Stimulated activated CD8-positive, alpha-beta memory T cell treated with anti-CD3 and anti-CD28 coated beads, Interleukin-15, amount 100 ng/mL, for 1 hour (primary cell): ENCODE results near the gene QKI.

Experiments used
- DNase-seq: peaks from one replicate; pipeline ENCODE4 v3.0.0-alpha.2; 2020; ENCODE audit warnings: low read depth

The QKI gene

DNA sequence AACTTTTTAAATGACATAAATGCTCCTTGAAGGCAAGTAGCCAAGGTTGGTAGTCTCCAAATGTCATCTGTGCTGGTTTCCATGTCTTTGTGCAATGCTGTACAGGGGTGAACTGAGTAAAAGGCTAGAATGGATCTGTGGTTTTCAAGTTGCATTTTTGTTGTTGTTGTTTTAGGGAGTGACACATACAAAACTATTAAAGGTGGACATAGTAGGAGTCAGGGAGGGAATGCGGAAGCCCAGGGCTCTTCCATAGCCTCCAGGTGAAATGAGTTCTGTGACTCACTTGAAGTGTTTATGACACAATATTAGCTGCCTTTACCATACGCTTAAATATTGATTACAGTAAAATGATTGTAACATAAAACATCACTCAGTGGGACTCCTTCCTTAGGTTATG is 22.5 kb upstream of the QKI start:
- DNase-seq = no peak

DNA sequence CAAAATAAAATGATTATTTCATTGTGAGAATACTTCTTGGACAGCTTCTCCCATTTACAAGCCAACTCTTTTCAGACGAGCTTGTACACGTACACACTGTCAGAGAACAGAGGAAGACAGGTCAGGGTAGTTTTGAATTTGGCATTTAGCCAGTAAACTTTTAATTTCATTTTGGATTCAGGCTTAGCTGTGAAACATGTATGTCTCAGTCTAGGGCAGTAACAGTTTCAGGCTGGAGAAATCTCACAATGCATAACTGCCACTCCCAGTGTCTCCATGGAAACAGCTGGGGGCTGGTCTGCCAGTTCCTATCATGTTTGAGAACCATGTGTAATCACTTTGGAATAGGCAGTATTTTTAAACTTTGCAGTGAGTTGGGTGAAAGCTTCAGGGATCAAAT is 22.0 kb upstream of the QKI start:
- DNase-seq = no peak

DNA sequence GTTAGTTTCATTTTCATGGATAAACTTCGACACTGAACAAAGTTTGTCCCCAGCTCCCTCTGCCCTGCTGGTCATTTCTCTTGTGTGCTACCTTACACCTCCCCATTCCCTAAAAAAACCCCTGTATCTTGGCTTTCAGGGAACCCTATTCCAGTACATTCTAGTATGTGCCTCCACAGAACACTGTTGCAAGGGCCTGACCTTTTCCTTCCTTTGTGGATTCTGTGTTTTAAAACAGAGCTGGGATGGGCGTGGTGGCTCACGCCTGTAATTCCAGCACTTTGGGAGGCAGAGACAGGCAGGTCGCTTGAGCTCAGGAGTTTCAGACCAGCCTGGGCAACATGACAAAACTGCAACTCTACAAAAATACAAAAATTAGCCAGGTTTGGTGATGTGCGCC is 20.6 kb upstream of the QKI start:
- DNase-seq = no peak

DNA sequence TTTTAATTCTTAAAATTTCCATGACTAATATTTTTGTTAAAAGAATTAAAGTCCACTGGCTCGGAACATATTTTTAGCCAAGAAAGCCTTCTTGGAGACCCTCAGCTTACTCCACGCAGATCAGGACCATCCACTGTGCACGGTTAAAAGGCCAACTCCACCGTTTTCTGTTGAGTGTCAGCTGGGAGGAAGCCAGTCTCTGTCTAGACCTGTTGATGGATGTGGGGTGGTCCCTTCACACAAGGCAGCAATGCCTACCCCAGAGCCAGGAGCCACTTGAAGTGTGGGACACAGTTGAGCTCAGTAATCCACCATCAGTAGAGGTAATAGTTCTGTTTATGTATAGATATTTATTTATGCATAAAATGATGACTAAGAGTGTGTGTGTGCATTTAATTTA is 19.9 kb upstream of the QKI start:
- DNase-seq = no peak

DNA sequence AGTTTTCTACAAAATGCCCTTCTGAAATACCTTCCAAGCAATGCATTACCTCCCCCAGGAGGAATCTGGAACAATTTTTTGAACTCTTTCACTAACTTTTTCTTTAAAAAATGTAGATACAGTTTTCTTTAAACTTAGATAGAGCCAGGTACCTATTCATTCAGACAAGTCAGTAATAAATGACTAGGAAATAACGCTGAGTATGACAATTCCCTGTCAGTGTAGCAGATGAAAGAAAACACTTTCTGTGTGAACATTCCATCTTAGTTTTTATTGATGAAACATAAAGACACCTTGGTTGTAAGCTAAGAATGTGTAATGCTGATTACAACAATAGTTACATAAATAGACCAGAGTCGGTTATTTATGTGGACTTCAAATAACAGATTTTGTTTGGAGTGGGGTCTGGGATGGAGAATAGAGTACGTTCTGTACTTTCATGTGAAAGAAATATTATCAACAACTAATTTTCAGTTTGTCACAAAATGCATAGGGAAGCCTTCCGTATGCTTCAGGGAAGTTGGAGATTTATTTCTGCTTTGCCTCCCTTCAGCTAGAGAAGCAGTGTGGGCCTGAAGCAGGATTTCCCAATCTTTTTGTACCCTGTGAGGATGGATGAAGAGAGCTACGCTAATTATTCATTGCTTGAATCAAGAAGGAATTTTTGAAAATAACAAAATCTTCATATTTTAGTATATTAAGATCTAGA is 19.2 kb upstream of the QKI start:
- no peak for DNase-seq

DNA sequence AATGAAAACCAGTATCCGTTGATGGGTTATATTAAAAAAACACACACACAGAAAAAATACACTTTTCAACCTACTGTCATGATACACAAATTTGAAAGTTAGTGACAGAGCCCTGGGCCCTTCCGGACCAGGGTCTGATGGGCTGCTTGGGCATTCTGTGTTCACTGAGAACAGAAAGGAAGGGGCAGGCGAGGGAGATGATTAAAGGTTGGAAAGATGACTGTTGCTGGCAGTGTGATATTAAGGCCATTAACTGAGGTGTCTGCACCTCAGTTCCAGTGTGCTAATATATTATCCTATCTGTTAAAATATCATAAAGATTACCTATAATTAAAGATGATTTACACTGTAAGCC is 18.7 kb upstream of the QKI start:
- DNase-seq = no peak

DNA sequence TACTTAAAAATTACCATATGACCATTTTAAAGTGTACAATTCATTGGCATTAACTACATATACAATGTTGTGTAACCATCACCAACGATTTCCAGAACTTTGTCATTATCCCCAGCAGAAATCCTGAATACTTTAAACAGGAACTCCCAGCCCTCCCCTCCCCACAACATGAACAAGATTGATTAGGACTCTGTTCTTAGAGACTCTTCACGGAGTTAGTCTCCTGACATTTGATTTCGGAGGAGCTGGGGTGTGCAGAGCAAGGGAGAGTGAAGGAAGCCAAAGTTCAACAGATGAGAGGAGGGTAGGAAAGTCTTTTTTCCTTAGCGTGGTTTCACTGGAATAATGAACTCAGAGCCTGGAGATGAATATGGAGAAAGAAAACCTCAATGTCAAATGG is 17.2 kb upstream of the QKI start:
- DNase-seq = no peak

DNA sequence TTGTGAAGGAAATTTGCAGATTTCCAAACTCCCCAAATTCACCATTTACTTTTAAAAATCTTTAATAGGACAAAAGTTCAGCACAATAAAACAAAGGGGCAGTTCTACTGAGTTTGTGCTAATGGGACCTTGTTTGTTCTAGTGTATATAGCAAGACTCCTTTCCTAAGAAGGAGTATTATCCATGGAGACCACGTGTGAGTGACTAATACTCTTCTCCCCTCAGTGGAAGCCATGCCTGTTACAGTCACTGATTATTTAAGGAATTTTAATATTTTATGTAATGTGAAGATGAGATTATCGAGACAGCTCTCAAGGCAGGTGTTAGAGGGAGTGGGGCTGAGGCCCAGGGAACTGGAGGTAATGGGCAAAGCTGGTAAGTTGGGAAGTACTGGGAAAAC is 16.4 kb upstream of the QKI start:
- DNase-seq = no peak

DNA sequence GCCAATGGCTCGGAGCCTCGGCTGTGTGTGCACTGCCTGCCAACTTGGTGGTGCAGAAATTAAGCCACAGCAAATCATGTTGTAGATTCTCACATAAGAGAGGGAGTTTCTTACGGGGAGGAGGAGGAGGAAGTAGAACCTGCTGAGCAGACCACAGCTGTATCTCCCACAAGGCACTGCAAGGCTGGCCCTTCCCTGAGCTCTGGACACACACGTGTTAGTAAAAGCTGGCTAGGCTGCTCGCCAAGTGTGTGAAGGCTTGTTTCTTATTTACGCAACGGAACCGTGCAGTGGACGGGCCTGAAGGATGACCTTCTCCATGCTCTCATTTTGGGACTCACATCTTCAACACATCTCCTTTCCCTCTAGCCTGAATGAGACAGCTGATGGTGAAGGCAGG is 15.7 kb upstream of the QKI start:
- DNase-seq = no peak

DNA sequence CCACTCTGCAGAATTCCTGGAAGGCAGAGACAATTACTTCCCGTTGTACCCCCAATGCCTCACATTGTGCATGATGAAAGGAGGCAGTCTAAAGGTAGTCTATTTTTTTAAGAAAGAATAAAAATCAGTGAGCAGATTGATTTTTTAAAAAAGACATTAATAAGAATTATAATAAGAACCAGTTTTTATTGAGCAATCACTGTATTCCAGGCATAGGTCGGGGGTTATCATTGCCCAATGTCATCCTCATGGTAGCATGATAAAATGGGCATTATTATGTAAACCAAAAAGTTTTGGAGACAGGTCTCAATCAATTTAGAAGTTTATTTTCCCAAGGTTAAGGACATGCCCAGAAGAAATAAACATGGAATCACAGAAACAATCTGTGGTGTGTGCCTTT is 14.0 kb upstream of the QKI start:
- DNase-seq = no peak

DNA sequence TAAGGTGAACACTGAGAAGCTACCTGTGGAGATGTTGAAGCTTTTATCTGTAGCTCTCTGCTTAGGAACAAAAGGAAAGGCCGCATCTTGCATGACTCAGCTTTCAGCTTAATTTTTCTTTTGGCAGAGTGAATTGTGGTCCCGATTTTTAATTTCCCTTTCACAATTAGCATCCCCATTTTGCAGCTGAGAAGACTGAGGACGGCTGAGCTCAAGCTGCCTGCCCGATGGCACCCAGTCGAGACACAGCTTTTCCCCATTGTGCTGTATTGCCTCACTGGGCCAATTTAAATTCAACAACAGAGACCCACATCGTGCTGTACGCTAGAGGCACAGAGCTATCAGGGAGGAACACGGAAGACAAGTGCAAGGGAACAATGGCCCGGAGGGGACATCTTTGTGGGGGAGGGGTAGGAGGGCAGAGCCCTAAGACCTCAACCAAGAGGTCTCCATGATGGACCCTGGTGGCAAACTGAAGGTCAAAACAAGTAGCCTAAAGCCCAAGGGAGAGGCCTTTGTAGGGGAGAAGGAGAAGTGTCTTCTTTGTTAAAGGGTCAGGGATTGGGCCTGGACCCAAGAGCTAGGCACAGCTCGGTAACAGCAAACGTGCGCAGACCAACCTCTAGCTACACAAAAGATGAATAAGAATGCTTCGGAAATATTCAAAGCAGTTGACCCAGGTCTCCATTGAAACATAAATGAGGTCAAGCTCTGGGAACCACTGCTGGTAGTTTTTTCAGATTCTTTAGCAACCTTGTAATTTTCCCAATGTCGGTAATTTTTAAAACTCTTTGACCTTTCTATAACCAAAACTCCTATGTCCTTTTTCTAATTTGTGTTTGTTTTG is 13.3 kb upstream of the QKI start:
- no peak for DNase-seq

DNA sequence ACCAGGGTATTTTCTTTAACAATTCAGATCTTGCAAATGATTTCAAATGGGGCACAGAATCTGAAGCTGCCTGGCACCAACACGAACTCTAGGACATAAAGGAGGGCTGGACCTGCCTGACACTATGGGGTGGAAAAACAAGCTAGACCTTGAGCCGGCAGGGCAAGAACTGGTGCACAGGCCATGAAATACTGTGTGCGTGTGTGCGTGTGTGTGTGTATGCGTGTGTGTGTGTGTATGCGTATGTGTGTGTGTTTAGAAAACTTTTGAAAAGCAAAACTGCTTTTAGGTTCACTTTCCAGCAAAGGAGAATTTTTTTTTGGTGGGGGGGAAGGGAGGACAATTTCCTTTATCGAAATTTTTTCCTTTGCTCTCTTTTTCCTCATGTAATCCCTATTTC is 11.9 kb upstream of the QKI start:
- no peak for DNase-seq

DNA sequence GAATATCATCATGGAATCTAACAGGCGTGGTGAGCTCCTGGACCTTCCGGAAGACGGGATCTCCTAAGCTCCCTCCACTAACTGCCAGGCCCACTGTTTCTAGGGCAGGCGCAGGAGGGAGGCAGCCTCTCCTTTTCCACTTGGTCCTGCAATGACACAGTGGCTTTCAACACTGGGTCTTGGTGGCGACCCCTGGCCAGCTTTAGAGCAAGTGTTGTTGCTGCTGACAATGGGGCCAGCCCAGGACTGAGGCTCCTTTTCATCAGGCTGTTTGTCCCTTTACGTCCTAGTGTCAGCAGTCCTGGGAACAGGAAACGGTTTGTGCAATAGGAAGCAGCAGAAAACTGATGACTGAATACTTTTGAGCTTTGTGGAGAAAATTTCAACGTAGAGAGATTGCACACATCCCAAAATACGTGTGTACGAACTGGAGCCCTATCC is 9.7 kb upstream of the QKI start:
- no peak for DNase-seq

DNA sequence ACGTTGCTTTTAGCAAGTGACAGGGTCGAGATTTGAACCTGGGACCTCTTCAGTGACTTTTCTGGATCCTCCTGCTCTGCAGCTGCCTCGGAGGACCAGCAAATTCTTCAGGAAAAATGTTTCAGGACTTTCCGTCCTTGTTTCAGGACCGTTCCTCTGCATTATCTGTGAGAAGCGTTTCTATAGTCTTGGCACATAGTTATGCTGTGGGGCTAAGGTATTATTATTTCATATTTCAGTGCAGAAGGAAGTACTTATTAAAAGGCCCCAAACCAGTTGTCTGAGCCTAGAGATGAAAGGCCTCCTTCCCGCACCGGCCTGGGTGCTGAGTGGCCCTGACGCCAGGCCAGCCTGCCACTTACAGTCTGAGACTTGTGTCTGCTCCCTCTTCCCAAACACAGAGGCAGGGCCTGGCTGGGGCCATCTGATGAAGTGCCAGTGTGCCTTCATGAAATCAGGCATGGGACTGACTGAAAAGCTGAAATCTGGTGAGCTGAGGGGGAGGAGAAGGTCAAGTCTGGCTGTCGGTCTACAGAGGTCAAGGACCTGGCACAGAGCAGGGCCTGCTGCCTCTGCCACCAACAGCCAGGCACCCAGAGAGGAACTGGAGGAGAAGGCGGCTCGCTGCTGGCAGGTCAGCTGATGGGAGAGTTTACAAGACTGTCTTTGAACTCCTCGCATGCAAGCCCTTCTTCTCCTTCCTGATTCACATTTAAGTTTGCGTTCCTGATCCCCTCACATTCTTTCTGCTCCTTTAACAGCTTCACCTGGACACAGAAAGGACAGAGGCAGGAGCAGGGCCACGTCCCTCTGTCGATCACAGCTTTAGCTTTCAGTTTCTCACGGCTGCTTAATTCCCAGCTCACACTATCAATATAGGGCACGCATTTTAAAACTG is 8.9 kb upstream of the QKI start:
- DNase-seq = no peak

DNA sequence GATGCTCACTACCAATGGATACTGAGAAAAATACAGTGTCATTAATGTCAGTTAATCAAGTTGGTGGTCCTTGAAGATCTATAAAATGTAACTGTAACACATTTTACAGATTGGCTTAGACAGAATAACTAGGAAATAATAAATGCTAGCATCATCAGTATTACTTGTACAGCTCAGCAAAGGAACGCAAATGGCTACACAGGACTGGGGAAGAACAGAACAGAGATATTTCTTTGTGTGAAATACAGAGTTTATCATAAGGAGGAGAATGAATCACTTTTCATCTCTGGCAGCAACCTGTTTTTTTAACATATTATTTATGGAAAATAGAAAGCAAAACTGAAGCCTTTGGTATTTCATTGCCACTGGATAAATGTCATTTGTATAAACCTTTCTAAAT is 8.2 kb upstream of the QKI start:
- no peak for DNase-seq

DNA sequence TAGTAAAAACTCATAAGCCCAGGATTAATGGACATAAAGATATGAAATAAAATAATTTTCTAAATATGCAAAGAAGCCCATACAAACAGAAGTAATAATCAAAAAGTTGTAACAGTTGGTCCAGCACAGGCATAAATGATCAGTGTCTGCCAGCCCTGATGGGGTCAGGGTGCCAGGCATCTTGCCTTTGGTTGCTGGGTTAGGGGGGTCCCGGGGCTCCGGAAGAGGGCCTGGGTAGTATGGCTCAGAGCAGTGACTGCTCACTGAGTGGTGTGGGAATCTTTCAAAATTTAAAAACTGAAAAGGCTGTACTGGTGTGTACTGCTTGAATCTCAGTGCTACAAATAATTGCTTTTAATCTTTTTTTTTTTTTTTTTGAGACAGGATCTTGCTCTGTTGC is 7.7 kb upstream of the QKI start:
- no peak for DNase-seq

DNA sequence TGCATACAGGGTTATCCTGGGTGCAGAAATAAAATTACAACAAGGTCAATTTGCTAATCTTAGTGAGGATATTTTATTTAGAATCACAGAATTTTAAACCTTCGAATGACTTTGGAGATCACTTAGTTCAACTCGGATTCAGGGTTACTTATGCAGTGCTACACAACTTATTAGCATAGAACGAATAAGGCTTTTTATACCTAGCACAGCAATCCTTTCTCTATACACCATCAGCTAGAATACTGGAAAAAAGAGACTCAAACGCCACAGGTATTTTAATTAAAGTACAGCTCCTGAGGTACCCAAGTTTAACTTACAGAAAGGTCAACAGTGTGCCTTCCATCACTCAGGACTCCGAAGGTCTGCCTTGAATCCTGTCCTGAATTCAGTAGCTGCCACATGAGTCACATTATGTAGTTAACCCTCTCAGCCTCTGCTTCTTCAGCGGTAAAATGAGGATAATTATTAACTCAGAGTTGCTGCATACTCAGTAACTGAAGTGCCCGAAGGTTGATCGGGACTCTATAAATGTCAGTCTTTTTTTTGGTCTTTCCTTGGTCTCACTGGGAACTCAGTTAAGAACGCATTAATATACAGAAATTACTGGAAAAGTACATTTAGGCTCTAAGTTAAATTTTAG is 6.0 kb upstream of the QKI start:
- no peak for DNase-seq

DNA sequence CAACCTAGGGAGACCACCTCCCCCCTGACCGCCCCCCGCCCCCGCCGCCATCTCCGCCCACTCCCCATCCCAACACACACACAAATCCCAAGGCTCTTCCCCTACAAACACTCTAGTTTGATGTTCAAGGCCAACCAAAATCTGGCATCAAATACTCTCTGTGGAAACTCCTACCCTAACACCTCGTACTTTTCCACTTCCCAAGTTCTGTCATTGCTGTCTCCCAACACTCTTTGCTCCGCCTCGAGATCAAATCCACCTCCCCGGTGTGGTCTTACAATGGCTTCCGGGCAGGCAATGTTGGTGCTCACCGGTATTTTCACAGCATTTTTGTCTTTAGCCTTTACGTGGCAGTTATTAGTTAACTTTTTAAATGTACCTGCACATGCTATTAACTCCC is 4.8 kb upstream of the QKI start:
- no peak for DNase-seq

DNA sequence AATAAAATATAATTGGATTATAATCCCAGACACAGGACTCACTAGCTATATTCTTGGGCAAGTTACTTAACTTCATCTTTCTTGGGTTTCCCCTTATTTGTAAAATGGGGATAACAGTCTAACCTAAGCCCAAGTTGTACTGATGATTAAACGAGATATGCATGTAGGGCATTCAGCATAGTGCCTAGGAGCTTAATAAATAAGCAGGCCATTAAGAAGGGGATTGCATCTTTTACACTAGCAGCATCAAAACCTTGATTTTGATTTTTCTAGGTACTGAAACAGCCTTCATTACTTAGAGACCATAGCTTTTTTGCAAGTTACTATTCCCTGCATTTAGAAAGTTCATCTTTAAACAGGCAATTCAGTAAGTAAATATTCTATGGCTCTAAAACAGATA is 2.2 kb upstream of the QKI start:
- no peak for DNase-seq

DNA sequence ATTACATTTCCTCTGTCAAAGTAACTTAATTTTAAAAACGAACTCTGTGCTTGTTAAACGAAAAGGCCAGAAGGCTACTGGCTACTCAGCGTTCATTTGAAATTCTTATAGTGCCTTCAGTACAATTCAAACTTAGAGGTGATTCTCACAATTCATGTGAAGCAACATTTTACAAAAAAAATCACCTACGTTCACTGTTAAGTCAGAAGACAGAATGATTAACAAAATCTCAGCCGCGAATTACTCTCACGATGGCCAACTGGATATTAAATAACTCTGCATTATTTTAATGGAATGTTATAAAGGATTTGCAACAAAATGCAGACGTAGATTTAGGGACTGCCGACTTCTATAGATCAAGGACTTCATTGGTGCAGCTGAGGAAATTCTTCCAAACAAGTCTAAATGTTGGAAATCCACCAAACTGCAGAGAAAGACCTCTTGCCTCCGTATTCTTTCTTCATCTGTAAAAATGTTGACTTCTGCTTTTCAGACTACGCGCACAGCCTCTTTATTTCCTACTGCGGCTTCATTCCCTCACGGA is 1.6 kb upstream of the QKI start:
- no peak for DNase-seq

DNA sequence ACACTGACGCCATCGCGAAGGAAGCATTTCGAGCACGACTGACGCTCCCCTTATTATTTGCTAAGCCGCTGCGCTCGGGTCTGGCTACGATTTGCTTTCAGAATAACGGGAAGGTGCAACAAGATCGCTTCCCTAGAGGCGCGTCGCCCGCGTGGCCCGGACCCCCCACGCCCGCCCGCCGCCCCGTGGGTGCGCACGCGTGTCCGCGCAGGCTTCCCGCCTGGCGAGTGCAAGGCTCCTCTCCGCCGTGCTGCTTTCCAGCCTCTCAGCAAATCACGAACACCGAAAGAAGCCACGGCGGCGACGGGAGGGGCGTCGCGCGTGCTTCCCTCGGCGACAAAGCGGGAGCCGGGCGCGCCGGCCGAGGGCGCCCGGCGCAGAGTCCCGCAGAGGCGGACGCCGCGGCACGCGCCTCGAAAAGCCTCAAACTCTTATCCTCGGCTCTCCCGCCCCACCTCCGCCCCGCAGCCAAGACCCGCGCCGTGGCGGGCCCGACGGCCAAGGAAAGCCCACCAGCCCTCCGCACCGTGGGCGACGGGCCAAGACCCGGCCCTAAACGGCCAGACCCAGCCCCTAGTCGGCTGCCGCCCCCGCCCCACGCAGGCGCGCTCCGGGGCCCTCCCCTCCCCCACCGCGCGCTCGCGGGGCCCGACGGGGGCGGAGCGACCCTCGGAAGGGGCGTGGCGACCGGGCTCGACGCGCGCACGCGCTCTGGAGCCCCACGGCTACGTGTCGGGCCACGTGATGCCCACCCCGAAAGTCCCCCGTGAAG is 987 bp upstream of the QKI start:
- peak; percentile 76 for DNase-seq
